Endothelial cell of umbilical vein (primary cell): ENCODE results near the gene ZNF568. TPM values are rescaled to one million over a fixed set of nuclear protein-coding genes. Genes with fewer than 3 reads are reported as not detected.

Experiments used
- BruUV-seq: library from RNA; stranded (reverse); fragments of 400-500 nt; replicated peaks from 2 replicates; lab custom pipeline; 2021; lab: Mats Ljungman, UMichigan
- CTCF ChIA-PET: fragments of 300-600, 350-600 bp; sonication (Branson Sonifier 250); formaldehyde crosslinking; loops from one replicate; lab custom pipeline; 2021; ENCODE audit warnings: antibody characterized with exemption, inconsistent platforms; lab: Charles Lee
- POLR2A ChIA-PET: fragments of 300-600, 350-600 bp; sonication (Branson Sonifier 250); formaldehyde crosslinking; loops from one replicate; lab custom pipeline; 2021; ENCODE audit warnings: antibody characterized with exemption, inconsistent platforms; lab: Charles Lee
- DNase-seq: peaks from one replicate; pipeline ENCODE4 v3.0.0-alpha.2; 2011; ENCODE audit warnings: low read depth, low spot score
- FAIRE-seq: peaks from 2 replicates; lab custom pipeline; 2011; peaks lifted over from hg19 to GRCh38; lab: Jason Lieb, UNC
- H2AFZ ChIP-seq: 2 replicates; pipeline ENCODE4 v1.6.0; 2012; ENCODE audit warnings: low read depth, low read length, control low read depth, inconsistent platforms
- H3K27ac ChIP-seq: 2 replicates; pipeline ENCODE4 v1.5.1; 2011; ENCODE audit warnings: low read depth, mild to moderate bottlenecking, control low read depth, low read length, moderate library complexity; ENCODE audit not compliant: insufficient read depth
- H3K27me3 ChIP-seq, 2 experiments: 2 replicates each; pipeline versions ENCODE4 v1.6.0 to v1.6.1; 2011; ENCODE audit warnings: low read length in 2 of 2, mixed read lengths in 1 of 2; ENCODE audit not compliant: control insufficient read depth in 2 of 2, insufficient read depth in 2 of 2
- H3K36me3 ChIP-seq, 2 experiments: 2 replicates in 1 of 2; 3 replicates in 1 of 2; pipeline ENCODE4 v1.5.1; 2011; ENCODE audit warnings: low read length in 2 of 2, mild to moderate bottlenecking in 1 of 2, moderate library complexity in 1 of 2; ENCODE audit not compliant: control insufficient read depth in 2 of 2, insufficient read depth in 2 of 2; ENCODE audit errors: extremely low read depth in 1 of 2
- H3K4me1 ChIP-seq: 3 replicates; pipeline ENCODE4 v1.5.1; 2011; ENCODE audit warnings: mild to moderate bottlenecking, low read length; ENCODE audit not compliant: control insufficient read depth, insufficient read depth; ENCODE audit errors: extremely low read depth
- H3K4me2 ChIP-seq: 2 replicates; pipeline ENCODE4 v1.6.1; 2011; ENCODE audit warnings: low read length, control low read depth, mixed read lengths; ENCODE audit not compliant: insufficient read depth
- H3K4me3 ChIP-seq, 3 experiments: fragments of 200-600 bp in 1 of 3; sonication (generic), shearing (Covaris generic) in 1 of 3; replicated peaks in 1 of 3; 2 replicates each; pipeline ENCODE4 v1.5.1; 2011 to 2016; ENCODE audit warnings: control low read depth in 3 of 3, low read length in 3 of 3, mild to moderate bottlenecking in 2 of 3, inconsistent platforms in 1 of 3, low read depth in 1 of 3, moderate library complexity in 1 of 3; ENCODE audit not compliant: insufficient read depth in 1 of 3
- H3K79me2 ChIP-seq: 2 replicates; pipeline ENCODE4 v1.6.0; 2012; ENCODE audit warnings: low read length, inconsistent platforms; ENCODE audit not compliant: control insufficient read depth, insufficient read depth
- H3K9ac ChIP-seq: replicated peaks from 2 replicates; pipeline ENCODE3; 2011; ENCODE audit warnings: low read length, control low read depth; ENCODE audit not compliant: insufficient read depth; ENCODE audit errors: extremely low read depth
- H3K9me1 ChIP-seq: replicated peaks from 3 replicates; pipeline ENCODE4 v1.6.0; 2011; ENCODE audit warnings: mild to moderate bottlenecking, low read length; ENCODE audit not compliant: control insufficient read depth, insufficient read depth; ENCODE audit errors: extremely low read depth
- H3K9me3 ChIP-seq: replicated peaks from 2 replicates; pipeline ENCODE4 v1.5.1; 2012; ENCODE audit warnings: low read length, inconsistent platforms; ENCODE audit not compliant: control insufficient read depth, insufficient read depth
- H4K20me1 ChIP-seq: replicated peaks from 2 replicates; pipeline ENCODE3; 2011; ENCODE audit warnings: mild to moderate bottlenecking, low read length; ENCODE audit not compliant: control insufficient read depth, insufficient read depth; ENCODE audit errors: extremely low read depth
- CTCF ChIP-seq, 2 donors: IDR thresholded peaks; 1 replicate in 1 of 2; 2 replicates in 1 of 2; pipeline ENCODE4 v1.5.1; 2011; ENCODE audit warnings: low read length in 2 of 2, mild to moderate bottlenecking in 2 of 2, moderate library complexity in 2 of 2, control low read depth in 1 of 2, inconsistent platforms in 1 of 2, low read depth in 1 of 2; ENCODE audit not compliant: insufficient read depth in 1 of 2; ENCODE audit errors: extremely low read depth in 1 of 2
- EZH2 ChIP-seq: IDR thresholded peaks from 2 replicates; pipeline ENCODE4 v1.6.1; 2012; ENCODE audit warnings: borderline replicate concordance, low read depth, mild to moderate bottlenecking, moderate library complexity, low read length, inconsistent platforms; ENCODE audit not compliant: severe bottlenecking
- FOS ChIP-seq: IDR thresholded peaks from 2 replicates; pipeline ENCODE4 v1.6.1; 2011; ENCODE audit warnings: mild to moderate bottlenecking, low read length, moderate library complexity, borderline replicate concordance; ENCODE audit not compliant: insufficient read depth
- GATA2 ChIP-seq: IDR thresholded peaks from 2 replicates; pipeline ENCODE4 v1.7.0; 2011; ENCODE audit warnings: low read depth, mild to moderate bottlenecking, moderate library complexity, mixed read lengths, low read length; ENCODE audit not compliant: insufficient read length, insufficient read depth
- JUN ChIP-seq: IDR thresholded peaks from 2 replicates; pipeline ENCODE4 v1.6.1; 2011; ENCODE audit warnings: borderline replicate concordance, low read depth; ENCODE audit not compliant: insufficient read length, insufficient read depth
- MAX ChIP-seq: IDR thresholded peaks from 2 replicates; pipeline ENCODE4 v1.6.1; 2011; ENCODE audit not compliant: insufficient read depth, insufficient read length
- MYC ChIP-seq: IDR thresholded peaks from one replicate; pipeline ENCODE4 v1.6.1; 2011; ENCODE audit warnings: mild to moderate bottlenecking, low read depth, low read length
- POLR2A ChIP-seq: IDR thresholded peaks from 2 replicates; pipeline ENCODE4 v1.6.1; 2012; ENCODE audit warnings: low read depth, mild to moderate bottlenecking, control low read depth, low read length
- POLR2AphosphoS5 ChIP-seq: IDR thresholded peaks from 2 replicates; pipeline ENCODE4 v1.6.1; 2012; ENCODE audit warnings: low read depth, mild to moderate bottlenecking, control low read depth, low read length, moderate library complexity; ENCODE audit not compliant: insufficient read depth
- dilution Hi-C: fragments of 300-500 bp; cut with MboI; formaldehyde crosslinking; loops from one replicate; pipeline ENCODE4 v1.15.0; 2019; ENCODE audit warnings: low sequenced_read_pairs; ENCODE audit not compliant: extremely low pct_ligation_motif_present
- intact Hi-C: fragments of 100-400 bp; cut with micrococcal nuclease; formaldehyde crosslinking; loops from one replicate; pipeline ENCODE4 v1.10.0; 2022
- polyA plus RNA-seq, 4 experiments: library from polyadenylated mRNA; depleted of rRNA in 3 of 4; stranded (reverse) in 3 of 4; unstranded in 1 of 4; fragments of >200 nt; gene quantifications; 2 replicates each; pipeline versions ENCODE4 v1.2.1 to v1.2.3, GENCODE V29; 2011 to 2012; ENCODE audit warnings: missing spikeins in 1 of 4
- total RNA-seq: library from RNA; stranded (reverse); gene quantifications from 2 replicates; pipeline ENCODE4 v1.2.3, GENCODE V29; 2021

The ZNF568 gene
- total and polyA plus RNA-seq, 2 donors (not counting 3 experiments of a cell fraction or from before 2014, with no cell fraction given) = 3.1 to 6.4 TPM

GRCh38 chr19:36918090-36918489, 2.0 kb downstream of the ZNF568 start:
- H4K20me1 ChIP-seq = no peaks in the 10 kb centered on the region
- no peak for TF ChIP-seq POLR2AphosphoS5
- TF ChIP-seq GATA2 = no peak
- no peak for TF ChIP-seq JUN
- TF ChIP-seq EZH2 = no peak
- TF ChIP-seq MYC = no peak
- TF ChIP-seq MAX = no peak
- TF ChIP-seq FOS = no peak
- no peak for TF ChIP-seq POLR2A
- no peak for TF ChIP-seq CTCF (IDR thresholded peaks at IDR 0.05; ENCODE audit: extremely low read depth in 1 of 2, insufficient read depth in 1 of 2, low read depth in 1 of 2, low read length in 2 of 2)
- POLR2A ChIA-PET = no interaction called here
- H3K27ac ChIP-seq = no peak overlapping the region
- intact Hi-C loops (loop anchor here (5.0 kb wide), 2 partner anchors 414 to 856 kb away; a partner anchor contains a TSS), dilution Hi-C loops (no loop called here)
- H2AFZ ChIP-seq = no peak overlapping the region
- CTCF ChIA-PET = no interaction called here
- H3K4me1 ChIP-seq = no peaks in the 10 kb centered on the region
- no peaks in the 10 kb centered on the region for H3K27me3 ChIP-seq
- no peak overlapping the region for H3K9ac ChIP-seq
- no peak overlapping the region for H3K4me2 ChIP-seq
- no peaks in the 10 kb centered on the region for H3K9me1 ChIP-seq
- DNase-seq = no peak
- no peak overlapping the region for H3K4me3 ChIP-seq
- no peak for FAIRE-seq
- BruUV-seq = no TSS peak
- H3K9me3 ChIP-seq = no peaks in the 10 kb centered on the region
- no peaks in the 10 kb centered on the region for H3K36me3 ChIP-seq
- H3K79me2 ChIP-seq = no peaks in the 10 kb centered on the region
